CD4-positive, CD25-positive, alpha-beta regulatory T cell (primary cell): Measurements from ENCODE around the gene ERVH48-1. TPM values are rescaled to one million over a fixed set of nuclear protein-coding genes. Genes with fewer than 3 reads are reported as not detected.

ENCODE experiments used
- ATAC-seq, 2 donors: fragments of 150-1000 bp; cut with Tn5 transposase; one replicate each; pipeline ENCODE4 v1.10.0; 2021; ENCODE audit warnings: low read depth in 2 of 2, moderate number of reproducible peaks in 2 of 2, moderate library complexity in 1 of 2
- DNase-seq, 3 donors: peaks; one replicate each; pipeline versions ENCODE4 v3.0.0 to v3.0.0-alpha.2; 2012 to 2022; ENCODE audit warnings: mixed read lengths in 1 of 3
- H3K27ac ChIP-seq: one replicate; pipeline ENCODE4 v1.7.0; 2013; ENCODE audit warnings: mild to moderate bottlenecking, low read length; ENCODE audit not compliant: insufficient read depth, poor library complexity, severe bottlenecking
- H3K27me3 ChIP-seq: one replicate; pipeline ENCODE4 v1.7.0; 2013; ENCODE audit warnings: low read length; ENCODE audit not compliant: control insufficient read depth, insufficient read depth
- H3K36me3 ChIP-seq: one replicate; pipeline ENCODE4 v1.7.0; 2013; ENCODE audit warnings: mild to moderate bottlenecking, low read length, moderate library complexity; ENCODE audit not compliant: control insufficient read depth, insufficient read depth
- H3K4me1 ChIP-seq: 2 replicates; pipeline ENCODE4 v1.7.0; 2013; ENCODE audit warnings: mild to moderate bottlenecking, low read length; ENCODE audit not compliant: insufficient read depth, control insufficient read depth, poor library complexity, severe bottlenecking
- H3K4me3 ChIP-seq: one replicate; pipeline ENCODE4 v1.7.0; 2013; ENCODE audit warnings: low read depth, mild to moderate bottlenecking, low read length, moderate library complexity
- H3K9me3 ChIP-seq, 2 experiments: 1 replicate in 1 of 2; 2 replicates in 1 of 2; pipeline ENCODE4 v1.7.0; 2013; ENCODE audit warnings: low read length in 2 of 2, mild to moderate bottlenecking in 1 of 2, moderate library complexity in 1 of 2; ENCODE audit not compliant: control insufficient read depth in 2 of 2
- H3K27ac Mint-ChIP-seq, 3 donors: one replicate each; pipeline ENCODE4 v1.8.0; 2020 to 2022; ENCODE audit warnings: mild to moderate bottlenecking in 3 of 3, mixed read lengths in 3 of 3, moderate library complexity in 2 of 3
- H3K27me3 Mint-ChIP-seq: one replicate; pipeline ENCODE4 v1.8.0; 2022; ENCODE audit warnings: mild to moderate bottlenecking, mixed read lengths
- H3K36me3 Mint-ChIP-seq: one replicate; pipeline ENCODE4 v1.8.0; 2020; ENCODE audit warnings: mixed read lengths
- H3K4me1 Mint-ChIP-seq, 4 donors: one replicate each; pipeline ENCODE4 v1.8.0; 2020 to 2022; ENCODE audit warnings: mixed read lengths in 4 of 4, mild to moderate bottlenecking in 1 of 4
- H3K4me3 Mint-ChIP-seq, 4 donors: one replicate each; pipeline ENCODE4 v1.8.0; 2020 to 2022; ENCODE audit warnings: mild to moderate bottlenecking in 4 of 4, mixed read lengths in 4 of 4, moderate library complexity in 3 of 4
- H3K9me3 Mint-ChIP-seq, 7 donors: one replicate each; pipeline ENCODE4 v1.8.0; 2020 to 2022; ENCODE audit warnings: mixed read lengths in 7 of 7, mild to moderate bottlenecking in 3 of 7, moderate library complexity in 2 of 7
- polyA plus RNA-seq, 4 donors: library from polyadenylated mRNA; unstranded; fragments of 300-500 nt; fragmentation: Illumina TruSeq; gene quantifications; one replicate each; pipeline ENCODE4 v1.2.3, GENCODE V29; 2021
- total RNA-seq: library from RNA; stranded (reverse); gene quantifications from one replicate; pipeline ENCODE4 v1.2.3, GENCODE V29; 2022

The ERVH48-1 gene
- total and polyA plus RNA-seq, 5 donors from 2014 or later: 0.07 to 0.23 TPM; not detected in 3

DNA sequence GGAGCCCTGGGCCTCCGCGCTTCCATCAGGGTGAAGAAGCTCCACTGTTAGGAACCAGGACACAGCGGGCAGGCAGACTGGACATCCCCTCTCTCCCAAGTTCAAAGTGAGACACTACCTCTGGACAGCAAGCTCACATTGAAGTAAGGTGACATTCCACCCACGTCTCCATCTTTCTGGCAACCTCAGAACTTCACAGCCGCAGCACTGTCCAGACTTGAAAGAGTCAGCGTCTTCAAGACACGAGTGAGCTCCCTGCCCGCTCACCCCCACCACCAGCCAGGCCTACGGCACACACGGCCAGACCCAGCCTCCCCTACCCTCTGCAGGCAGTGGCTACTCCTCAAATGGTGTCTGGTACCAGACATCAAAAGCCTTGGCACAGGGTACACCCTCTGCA, 57.2 kb downstream of the ERVH48-1 start:
- no peaks in the 10 kb centered on the region for H3K27me3 ChIP-seq
- H3K27me3 Mint-ChIP-seq: no peaks in the 10 kb centered on the region
- peaks cover 14% of the 10 kb centered on the region for H3K36me3 Mint-ChIP-seq
- H3K27ac ChIP-seq: no peak overlapping the region
- peaks cover 4 to 15% (median 8%) of the 10 kb centered on the region in 4 donors for H3K4me1 Mint-ChIP-seq
- H3K4me1 ChIP-seq: no peaks in the 10 kb centered on the region
- H3K4me3 Mint-ChIP-seq: no peak overlapping the region
- no peaks in the 10 kb centered on the region for H3K9me3 ChIP-seq
- DNase-seq: no peak
- no peak overlapping the region for H3K27ac Mint-ChIP-seq
- no peak for ATAC-seq
- H3K9me3 Mint-ChIP-seq: no peaks in the 10 kb centered on the region
- H3K36me3 ChIP-seq: peaks cover 59% of the 10 kb centered on the region
- no peak overlapping the region for H3K4me3 ChIP-seq

Other genes starting within 250 kb of the ERVH48-1 start
- gene WDR4, start 46.1 kb downstream of the ERVH48-1 start, total RNA-seq: 18.4 TPM
- gene WDR4, start 46.1 kb downstream of the ERVH48-1 start, polyA plus RNA-seq: 1 to 10 TPM; 5.7 to 8.8 (median 7.4) TPM
- 18.2 TPM for gene NDUFV3, start 32.3 kb downstream of the ERVH48-1 start, total RNA-seq
- 10 to 100 TPM; 12.2 to 19.7 (median 14.4) TPM for gene NDUFV3, start 32.3 kb downstream of the ERVH48-1 start, polyA plus RNA-seq
- 21.5 TPM for gene PKNOX1, start 48.9 kb upstream of the ERVH48-1 start, total RNA-seq
- gene PKNOX1, start 48.9 kb upstream of the ERVH48-1 start, polyA plus RNA-seq: 10 to 100 TPM; 13.0 to 22.6 (median 16.8) TPM
- gene CBS, start 150.2 kb upstream of the ERVH48-1 start, total RNA-seq: not detected
- under 1 TPM in 1 of 4 donors, not detected in 3; 0.20 TPM for gene CBS, start 150.2 kb upstream of the ERVH48-1 start, polyA plus RNA-seq
- 106 TPM for gene U2AF1, start 181.9 kb upstream of the ERVH48-1 start, total RNA-seq
- 10 to 100 TPM; 45.8 to 96.4 (median 69.9) TPM for gene U2AF1, start 181.9 kb upstream of the ERVH48-1 start, polyA plus RNA-seq
- gene CRYAA, start 243.4 kb upstream of the ERVH48-1 start, total RNA-seq: not detected
- not detected for gene CRYAA, start 243.4 kb upstream of the ERVH48-1 start, polyA plus RNA-seq